HG02798 (cell line): ENCODE measurements around the gene MOV10.
"Not testable (repeated sequence)": the region's sequence is repeated elsewhere in the genome, so short reads cannot be mapped to it uniquely, and the experiment has no call there.

ENCODE experiments used
- ATAC-seq: cut with Tn5 transposase; IDR thresholded peaks from one replicate; pipeline ENCODE4 v1.9.1; 2021; ENCODE audit warnings: mild to moderate bottlenecking; ENCODE audit not compliant: unreplicated experiment, poor library complexity

The MOV10 gene, protein sequence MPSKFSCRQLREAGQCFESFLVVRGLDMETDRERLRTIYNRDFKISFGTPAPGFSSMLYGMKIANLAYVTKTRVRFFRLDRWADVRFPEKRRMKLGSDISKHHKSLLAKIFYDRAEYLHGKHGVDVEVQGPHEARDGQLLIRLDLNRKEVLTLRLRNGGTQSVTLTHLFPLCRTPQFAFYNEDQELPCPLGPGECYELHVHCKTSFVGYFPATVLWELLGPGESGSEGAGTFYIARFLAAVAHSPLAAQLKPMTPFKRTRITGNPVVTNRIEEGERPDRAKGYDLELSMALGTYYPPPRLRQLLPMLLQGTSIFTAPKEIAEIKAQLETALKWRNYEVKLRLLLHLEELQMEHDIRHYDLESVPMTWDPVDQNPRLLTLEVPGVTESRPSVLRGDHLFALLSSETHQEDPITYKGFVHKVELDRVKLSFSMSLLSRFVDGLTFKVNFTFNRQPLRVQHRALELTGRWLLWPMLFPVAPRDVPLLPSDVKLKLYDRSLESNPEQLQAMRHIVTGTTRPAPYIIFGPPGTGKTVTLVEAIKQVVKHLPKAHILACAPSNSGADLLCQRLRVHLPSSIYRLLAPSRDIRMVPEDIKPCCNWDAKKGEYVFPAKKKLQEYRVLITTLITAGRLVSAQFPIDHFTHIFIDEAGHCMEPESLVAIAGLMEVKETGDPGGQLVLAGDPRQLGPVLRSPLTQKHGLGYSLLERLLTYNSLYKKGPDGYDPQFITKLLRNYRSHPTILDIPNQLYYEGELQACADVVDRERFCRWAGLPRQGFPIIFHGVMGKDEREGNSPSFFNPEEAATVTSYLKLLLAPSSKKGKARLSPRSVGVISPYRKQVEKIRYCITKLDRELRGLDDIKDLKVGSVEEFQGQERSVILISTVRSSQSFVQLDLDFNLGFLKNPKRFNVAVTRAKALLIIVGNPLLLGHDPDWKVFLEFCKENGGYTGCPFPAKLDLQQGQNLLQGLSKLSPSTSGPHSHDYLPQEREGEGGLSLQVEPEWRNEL

DNA sequence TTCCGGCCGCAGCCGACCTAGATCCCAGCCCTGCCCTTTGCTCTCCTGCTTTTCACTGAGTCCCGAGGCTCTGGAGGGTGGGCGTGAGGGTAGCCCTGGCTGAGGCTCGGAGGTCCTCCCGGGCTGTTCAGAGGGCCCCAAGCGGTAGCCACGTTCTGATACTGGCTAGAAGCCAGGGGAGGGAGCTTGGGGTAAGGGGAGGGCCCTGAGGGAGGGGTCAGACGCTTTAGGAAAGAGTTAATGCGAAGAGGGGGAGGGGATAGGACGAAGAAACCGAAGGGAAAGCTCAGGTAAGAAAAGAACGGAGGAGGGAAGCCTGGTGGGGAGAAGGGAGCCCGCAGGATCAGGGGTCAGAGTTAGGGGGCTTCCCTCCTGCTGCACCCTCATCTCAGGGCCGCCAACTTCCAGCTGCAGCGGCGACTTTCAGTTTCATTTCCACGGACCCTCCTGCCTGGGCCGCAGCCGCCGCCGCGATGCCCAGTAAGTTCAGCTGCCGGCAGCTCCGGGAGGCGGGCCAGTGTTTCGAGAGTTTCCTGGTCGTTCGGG, at the start of gene MOV10:
TSS of gene MOV10 (plus strand) at position 220 of the 546 bp plus-strand sequence. CDS start at position 474, 254 bp downstream.
- ATAC-seq: peak; percentile 63

DNA sequence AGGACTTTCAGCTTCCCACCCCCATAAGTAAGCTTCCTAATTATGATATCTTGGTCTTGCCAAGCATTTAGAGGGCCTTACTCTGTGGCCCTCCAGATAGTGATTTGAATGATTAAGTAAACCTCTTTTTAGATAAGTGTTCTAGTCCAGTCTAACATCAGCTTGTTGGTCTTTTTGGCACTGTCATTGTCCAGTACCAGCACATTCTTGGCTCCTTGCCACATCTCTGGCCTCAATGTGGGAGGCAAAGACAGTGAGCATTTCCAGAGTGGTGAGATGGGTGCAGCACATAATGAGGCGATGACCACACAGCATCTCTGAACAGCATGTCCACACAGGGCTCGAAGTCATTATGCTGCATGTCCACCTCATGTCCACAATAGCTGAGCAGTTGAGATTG, 48.8 kb upstream of the MOV10 start:
- ATAC-seq: no peak

DNA sequence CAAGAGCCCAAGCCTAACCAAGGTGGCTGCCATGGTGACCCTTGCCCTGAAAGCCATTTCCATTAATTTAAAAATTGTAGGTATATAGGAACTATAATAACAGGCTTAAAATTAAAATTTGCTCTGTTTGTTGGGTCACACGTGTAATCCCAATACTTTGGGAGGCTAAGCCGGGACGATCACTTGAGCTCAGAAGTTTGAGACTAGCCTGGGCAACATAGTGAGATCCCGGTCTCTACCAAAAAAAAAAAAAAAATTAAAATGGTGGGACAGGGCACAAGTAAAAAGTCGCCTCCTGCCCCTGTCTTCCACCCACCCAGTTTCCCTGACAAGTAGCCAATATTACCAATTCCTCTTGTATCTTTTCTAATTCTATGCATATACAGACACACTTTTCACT, 48.3 kb upstream of the MOV10 start:
- no peak for ATAC-seq

DNA sequence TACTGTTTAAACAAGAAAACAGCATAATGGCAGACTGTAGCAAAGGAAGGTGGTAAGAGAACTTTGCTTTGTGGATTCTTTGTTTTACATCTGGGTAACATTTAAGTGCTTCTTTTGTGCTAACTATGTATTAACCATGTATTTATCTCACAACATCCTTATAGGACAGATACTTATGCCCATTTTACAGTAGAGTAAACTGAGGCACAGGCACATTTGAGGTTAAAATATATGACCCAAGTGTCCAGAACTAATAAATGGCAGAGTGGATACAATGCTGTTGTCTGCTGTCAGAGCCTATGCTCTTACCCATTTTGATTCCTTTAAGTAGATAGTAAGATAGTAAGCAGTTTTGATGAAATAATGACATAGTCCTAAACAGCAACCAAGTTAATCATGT, 47.6 kb upstream of the MOV10 start:
- no peak for ATAC-seq

DNA sequence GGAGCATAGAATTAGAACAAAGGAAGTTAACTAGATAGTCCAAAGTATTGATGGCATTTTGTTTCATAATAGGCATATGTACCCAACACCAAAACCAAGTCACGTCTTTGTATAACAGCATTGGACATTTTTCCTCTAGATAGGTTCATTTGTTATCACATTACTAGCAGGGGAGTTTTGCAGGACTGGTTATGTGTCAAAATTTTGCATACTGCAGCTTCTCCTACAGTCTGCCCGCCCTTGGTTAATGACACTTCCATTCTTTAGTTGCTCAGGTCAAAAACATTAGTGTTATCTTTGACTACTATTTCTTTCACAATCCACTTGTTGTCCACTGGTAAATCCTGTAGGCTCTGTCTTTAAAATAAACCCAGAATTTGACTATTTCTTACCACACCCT, 45.9 kb upstream of the MOV10 start:
- ATAC-seq: peak; percentile 56

DNA sequence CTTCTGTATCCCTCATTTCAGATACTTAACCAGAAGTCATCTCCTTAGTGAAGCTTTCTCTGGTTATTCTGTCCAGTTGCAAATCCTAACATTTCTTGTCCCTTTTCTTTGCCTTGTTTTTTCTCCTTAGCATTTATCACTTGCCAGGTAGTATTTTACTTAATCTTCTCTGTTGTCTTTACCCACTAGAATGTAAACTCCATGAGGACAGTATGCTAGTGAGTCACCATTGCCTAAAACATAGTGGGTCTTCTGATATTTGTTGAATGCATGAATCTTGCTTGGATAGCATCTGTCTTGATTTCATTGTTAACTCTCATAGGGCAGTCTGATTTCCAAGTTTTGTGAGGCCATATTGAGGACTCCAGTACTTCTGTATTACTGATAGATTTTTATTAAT, 45.2 kb upstream of the MOV10 start:
- ATAC-seq: no peak

DNA sequence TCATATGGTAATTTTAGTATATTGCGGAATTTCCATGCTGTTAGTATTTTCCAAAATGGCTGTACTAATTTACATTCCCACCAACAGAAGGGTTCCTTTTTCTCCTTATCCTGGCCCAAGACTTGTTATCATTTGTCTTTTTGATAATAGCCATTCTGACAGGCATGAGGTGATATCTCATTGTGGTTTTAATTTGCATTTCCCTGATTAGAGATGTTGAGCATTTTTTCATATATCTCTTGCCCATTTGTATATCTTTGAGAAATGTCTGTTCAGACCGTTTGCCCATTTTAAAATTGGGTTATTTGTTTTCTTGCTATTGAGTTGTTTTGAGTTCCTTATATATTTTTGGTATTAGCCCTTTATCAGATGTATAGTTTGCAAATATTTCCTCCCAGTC, 40.8 kb upstream of the MOV10 start:
- no peak for ATAC-seq

DNA sequence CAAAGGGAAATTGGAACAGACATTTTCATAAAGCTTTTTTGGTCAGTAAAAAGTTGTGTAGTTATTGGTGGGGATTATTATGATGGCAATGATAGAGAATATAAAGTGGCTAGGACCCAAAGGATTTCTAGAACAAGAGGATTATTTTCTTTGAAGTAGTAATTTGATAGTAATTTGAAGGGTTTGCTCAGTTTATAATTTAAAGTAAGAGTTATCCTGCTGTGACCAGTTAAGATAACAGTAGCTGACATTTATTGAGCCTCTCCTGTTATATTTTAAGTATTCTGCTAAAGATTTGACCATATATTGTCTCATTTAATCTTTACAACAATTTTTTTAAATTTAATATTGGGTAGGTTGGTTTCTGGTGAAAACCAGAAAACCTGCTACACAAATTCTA, 40.1 kb upstream of the MOV10 start:
- ATAC-seq: no peak

DNA sequence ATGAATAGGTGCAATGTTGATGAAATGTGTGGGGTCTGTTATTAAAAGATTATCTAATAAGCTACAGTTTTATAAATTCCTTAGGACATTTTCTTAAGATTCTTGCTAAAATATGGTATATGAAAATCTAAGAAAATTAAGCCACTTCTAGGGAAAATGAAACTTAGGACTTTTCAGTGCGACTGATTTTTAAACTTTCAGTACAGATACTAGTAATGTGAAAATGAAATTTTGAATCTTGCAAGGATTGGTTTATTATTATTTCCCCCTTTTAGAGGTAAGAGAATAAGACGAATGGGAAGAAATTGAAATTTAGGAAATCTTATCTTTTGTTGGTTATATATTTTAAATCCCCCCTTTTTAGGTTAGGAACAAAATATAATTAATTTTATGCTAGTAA, 38.4 kb upstream of the MOV10 start:
- no peak for ATAC-seq

DNA sequence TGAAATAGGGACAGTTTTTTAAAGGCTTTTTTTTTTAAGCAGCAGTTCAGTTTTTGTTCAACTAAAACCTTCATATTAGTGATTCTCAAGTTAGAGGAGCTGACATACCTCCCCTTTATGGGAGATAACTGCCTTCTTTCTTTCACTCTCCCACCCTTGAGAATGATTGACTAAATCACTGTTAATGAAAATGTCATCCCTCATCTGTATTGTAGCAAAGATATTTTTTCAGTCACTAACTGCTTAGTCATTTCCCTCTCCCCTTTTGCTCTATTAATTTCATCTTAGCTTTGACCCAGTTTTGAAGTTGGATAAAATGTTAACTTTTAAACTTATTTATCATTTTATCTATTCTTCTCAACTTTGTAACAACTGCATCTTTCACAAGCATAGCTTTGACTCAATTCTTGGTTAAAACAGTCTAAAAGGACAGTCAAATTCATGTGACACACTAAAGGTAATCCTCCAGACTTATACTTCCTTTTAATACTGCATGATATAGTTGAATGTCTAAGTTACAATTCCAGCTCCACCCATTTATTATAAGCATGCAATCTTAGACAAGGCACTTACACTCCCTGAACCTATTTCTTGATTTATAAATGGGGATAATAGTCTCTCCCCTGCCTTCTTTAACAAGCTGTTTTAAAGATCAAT, 37.7 kb upstream of the MOV10 start:
- no peak for ATAC-seq

DNA sequence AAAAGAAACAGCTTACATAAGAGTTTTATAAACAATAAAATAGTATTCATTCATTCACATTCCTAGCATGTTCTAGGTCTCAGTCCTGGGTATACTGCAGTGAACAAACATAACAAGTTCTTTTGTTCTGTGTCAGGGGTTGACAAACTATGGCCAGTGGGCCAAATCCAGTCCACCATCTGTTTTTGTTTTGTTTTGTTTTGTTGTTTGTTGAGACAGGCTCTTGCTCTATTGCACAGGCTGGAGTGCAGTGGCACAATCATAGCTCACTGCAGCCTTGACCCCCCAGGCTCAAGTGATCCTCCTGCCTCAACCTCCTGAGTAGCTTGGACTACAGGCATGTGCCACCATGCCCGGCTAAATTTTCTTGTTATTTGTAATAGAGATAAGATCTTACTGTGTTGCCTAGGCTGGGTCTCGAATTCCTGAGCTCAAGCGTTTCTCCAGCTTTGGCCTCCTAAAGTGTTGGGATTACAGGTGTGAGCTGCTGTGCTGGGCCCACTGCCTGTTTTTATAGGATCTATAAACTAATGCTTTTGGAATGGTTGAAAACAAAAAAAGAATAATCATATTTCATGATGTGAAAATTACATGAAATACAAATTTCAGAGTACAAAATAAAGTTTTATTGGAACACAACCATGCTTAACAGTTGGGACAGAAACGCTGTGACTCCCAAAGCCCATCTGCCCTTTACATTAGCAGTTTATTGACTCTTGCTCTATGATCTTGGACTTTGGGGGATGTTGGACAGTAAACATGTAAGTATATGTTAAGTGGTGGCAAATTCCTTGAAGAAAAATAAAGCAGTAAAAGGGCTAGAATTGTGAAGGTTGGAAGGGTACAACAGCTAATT, 37.0 kb upstream of the MOV10 start:
- ATAC-seq: no peak

DNA sequence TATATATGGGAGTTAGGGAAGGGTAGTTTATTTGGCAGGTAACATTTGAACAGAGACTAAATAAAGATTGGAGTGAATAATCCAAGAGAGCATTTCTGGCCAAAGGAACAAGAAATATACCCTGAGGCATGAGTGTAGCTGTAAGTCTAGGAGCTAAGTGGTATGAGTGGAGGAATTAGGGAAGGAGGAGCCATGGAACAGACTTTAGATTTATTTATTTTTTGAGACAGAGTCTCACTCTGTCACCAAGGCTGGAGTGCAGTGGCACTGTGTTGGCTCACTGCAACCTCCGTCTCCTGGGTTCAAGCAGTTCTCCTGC, 36.4 kb upstream of the MOV10 start:
- no peak for ATAC-seq

DNA sequence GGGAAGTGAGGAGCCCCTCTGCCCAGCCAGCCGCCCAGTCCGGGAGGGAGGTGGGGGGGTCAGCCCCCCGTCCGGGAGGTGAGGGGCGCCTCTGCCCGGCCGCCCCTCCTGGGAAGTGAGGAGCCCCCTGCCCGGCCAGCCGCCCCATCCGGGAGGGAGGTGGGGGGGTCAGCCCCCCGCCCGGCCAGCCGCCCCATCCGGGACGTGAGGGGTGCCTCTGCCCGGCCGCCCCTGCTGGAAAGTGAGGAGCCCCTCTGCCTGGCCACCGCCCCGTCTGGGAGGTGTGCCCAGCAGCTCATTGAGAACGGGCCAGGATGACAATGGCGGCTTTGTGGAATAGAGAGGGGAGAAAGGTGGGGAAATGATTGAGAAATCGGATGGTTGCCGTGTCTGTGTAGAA, 34.0 kb upstream of the MOV10 start:
- ATAC-seq: not testable (repeated sequence)

DNA sequence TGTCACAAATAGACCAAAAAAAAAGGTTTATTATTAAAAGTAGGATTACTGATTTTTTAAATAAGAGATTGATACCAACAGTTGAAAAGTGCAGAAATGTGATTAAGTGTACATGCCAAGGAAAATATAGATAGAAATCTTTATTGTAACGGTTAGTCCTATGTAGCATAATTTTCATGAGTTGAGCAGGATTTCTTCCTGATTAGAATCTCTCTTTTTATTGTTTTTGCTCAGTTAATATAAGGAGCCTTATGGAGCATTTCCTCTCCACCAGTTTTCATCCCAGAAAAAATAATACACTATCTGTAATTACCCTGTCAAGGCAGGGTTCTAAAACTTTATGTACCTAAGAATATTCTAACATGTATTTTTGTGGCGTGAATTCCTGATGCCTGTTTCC, 31.4 kb upstream of the MOV10 start:
- no peak for ATAC-seq

DNA sequence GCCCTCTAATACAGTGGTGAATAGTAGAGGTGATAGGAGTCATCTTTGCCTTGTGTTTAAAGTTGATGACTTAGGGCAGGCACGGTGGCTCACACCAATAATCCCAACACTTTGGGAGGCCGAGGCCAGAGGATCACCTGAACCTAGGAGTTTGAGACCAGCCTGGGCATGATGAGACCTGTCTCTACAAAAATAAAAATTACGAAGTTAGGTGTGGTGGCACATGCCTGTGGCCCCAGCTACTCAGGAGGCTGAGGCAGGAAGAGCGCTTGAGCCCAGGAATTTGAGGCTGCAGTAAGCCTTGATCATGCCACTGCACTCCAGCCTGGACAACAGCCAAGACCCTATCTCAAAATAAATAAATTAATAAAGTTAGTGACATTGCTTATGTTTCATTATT, 28.2 kb upstream of the MOV10 start:
- no peak for ATAC-seq

DNA sequence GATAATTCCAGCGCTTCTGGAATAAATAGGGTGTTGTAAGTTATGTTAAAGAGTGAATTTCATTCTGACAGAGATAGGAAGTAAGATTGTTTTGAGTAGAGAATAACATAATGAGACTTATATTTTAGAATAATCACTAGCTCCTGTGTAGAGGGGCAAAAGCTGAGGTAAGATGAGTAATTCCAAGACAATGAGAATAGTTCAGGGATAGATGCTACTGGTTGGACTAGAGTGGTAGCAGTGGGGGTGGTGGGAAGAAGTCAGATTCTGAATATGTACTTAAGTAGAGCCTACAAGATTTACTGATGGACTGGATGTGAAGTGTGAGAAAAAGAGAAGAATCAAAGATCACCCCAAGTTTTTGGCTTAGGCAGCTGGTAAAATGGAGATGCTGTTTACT, 23.3 kb upstream of the MOV10 start:
- no peak for ATAC-seq

DNA sequence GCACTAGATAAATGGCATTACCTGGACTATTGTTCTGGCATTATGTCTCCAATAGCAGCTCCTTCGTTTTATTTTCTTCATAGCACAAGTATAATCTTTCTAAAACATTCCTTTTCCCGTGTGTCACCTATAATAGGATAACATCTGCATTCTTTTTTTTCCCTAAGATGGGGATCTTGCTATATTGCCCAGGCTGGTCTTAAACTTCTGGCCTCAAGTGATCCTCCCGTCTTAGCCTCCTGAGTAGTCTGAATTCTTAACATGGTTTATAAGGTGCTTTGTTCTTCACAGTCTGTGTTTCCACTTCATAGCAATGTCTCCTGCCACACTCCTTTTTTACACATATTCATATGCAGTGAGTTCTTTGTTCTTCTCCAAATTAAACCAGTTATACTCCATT, 8.6 kb upstream of the MOV10 start:
- ATAC-seq: no peak

DNA sequence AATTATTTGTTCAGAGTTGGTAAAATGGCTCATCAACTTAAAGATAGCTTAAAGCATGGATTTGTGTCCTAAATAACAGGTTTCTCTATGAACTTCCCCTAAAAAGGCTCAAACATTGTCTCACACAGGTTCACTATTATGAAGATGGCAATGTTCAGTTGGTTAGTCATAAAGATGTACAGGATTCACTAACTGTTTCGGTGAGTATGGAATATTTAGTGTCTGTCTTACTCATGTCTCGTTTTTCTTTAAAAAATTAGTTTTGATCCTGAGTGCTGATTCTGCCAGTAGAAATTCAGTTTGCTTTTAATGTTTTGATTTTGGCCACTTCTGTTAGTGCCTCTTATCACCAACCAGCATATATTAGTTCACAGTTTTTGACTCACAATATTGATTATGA, 7.5 kb upstream of the MOV10 start:
- ATAC-seq: no peak

DNA sequence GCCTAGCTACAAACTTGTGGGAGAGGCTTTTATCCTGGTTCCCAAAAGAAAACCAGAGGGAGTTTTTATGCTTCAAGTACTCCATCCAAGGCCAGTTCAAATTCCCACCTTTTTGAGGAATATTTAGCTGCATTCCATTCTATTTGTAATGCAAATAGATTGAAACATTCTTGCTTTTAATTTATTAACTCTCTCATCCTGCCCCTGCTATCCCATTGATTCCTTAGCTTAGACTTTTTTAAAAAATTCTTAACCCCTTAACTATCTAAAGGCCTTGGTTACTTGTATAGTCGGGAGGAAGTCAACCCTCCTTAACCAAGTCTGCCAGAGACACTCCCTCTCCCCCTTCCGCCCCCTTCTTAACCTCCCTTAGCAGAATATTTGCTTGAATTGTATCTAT, 2.5 kb upstream of the MOV10 start:
- ATAC-seq: no peak

DNA sequence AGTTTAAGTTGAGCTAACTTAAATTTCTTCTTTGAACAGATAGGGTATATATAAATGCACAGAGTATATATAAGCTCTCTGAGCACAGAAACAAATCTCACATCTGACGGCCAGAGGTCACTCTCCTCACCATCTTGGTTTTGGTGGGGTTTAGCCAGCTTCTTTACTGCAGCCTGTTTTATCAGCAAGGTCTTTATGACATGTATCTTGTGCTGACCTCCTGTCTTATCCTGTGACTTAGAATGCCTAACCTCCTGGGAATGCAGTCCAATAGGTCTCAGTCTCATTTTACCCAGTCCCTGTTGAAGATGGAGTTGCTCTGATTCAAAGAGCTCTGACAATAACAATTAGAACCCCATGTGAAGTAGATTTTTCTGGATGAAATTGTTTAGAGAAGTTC, 1.6 kb upstream of the MOV10 start:
- ATAC-seq: no peak
